MM.1S (cell line): ENCODE data around the gene USP32.

Source experiments
- DNase-seq: peaks from one replicate; pipeline ENCODE4 v3.0.0-alpha.2; 2015
- H2AFZ ChIP-seq: fragments of 300-600 bp; sonication (generic); 2 replicates; pipeline ENCODE4 v1.6.0; 2016; ENCODE audit warnings: antibody characterized with exemption, low read length
- H3F3A ChIP-seq: fragments of 300-600 bp; sonication (generic); 2 replicates; pipeline ENCODE4 v1.6.1; 2016; ENCODE audit warnings: mild to moderate bottlenecking, antibody characterized with exemption, low read length, moderate library complexity, mixed read lengths; ENCODE audit not compliant: insufficient read depth
- H3K27ac ChIP-seq: fragments of 300-600 bp; sonication (generic); 2 replicates; pipeline ENCODE4 v1.5.1; 2016; ENCODE audit warnings: mild to moderate bottlenecking, low read length
- H3K27me3 ChIP-seq: fragments of 300-600 bp; sonication (generic); replicated peaks from 2 replicates; pipeline ENCODE4 v1.6.0; 2016; ENCODE audit warnings: low read length; ENCODE audit not compliant: insufficient read depth
- H3K36me3 ChIP-seq: fragments of 300-600 bp; sonication (generic); replicated peaks from 2 replicates; pipeline ENCODE4 v1.6.1; 2016; ENCODE audit warnings: mild to moderate bottlenecking, low read length, mixed read lengths; ENCODE audit not compliant: insufficient read depth
- H3K4me1 ChIP-seq: fragments of 300-600 bp; sonication (generic); 2 replicates; pipeline ENCODE4 v1.6.1; 2016; ENCODE audit warnings: low read length, mixed read lengths
- H3K4me2 ChIP-seq: fragments of 300-600 bp; sonication (generic); 2 replicates; pipeline ENCODE4 v1.6.0; 2016; ENCODE audit warnings: low read depth, low read length
- H3K4me3 ChIP-seq: fragments of 300-600 bp; sonication (generic); 2 replicates; pipeline ENCODE4 v1.5.1; 2016; ENCODE audit warnings: low read length, mixed read lengths
- H3K79me2 ChIP-seq: fragments of 300-600 bp; sonication (generic); 2 replicates; pipeline ENCODE4 v1.6.1; 2016; ENCODE audit warnings: mixed run types, low read length, mixed read lengths
- H3K9ac ChIP-seq: fragments of 300-600 bp; sonication (generic); 2 replicates; pipeline ENCODE4 v1.6.1; 2016; ENCODE audit warnings: low read length, mixed read lengths
- H3K9me2 ChIP-seq: fragments of 300-600 bp; sonication (generic); replicated peaks from 2 replicates; pipeline ENCODE4 v1.6.1; 2016; ENCODE audit warnings: mild to moderate bottlenecking, low read length, mixed read lengths; ENCODE audit not compliant: insufficient read depth
- H3K9me3 ChIP-seq: fragments of 300-600 bp; sonication (generic); replicated peaks from 2 replicates; pipeline ENCODE4 v1.6.1; 2016; ENCODE audit warnings: mild to moderate bottlenecking, low read length, mixed read lengths; ENCODE audit not compliant: insufficient read depth
- H4K20me1 ChIP-seq: fragments of 300-600 bp; sonication (generic); 2 replicates; pipeline ENCODE4 v1.6.1; 2016; ENCODE audit warnings: mild to moderate bottlenecking, low read length, moderate library complexity, mixed read lengths; ENCODE audit not compliant: insufficient read depth
- EZH2 ChIP-seq: fragments of 300-600 bp; sonication (generic); optimal IDR thresholded peaks from 2 replicates; pipeline ENCODE3; 2017; ENCODE audit warnings: low read depth, mild to moderate bottlenecking, antibody characterized with exemption, low read length, mixed read lengths
- EZH2phosphoT487 ChIP-seq: fragments of 300-600 bp; sonication (generic); IDR thresholded peaks from 2 replicates; pipeline ENCODE4 v1.6.1; 2018; ENCODE audit warnings: antibody characterized with exemption, low read length
- TF ChIP-seq, protein P1 (sequence below): fragments of 300-600 bp; sonication (generic); IDR thresholded peaks from 2 replicates; pipeline ENCODE4 v1.5.1; 2016; ENCODE audit warnings: antibody characterized with exemption, low read length, mixed read lengths

The USP32 gene

DNA sequence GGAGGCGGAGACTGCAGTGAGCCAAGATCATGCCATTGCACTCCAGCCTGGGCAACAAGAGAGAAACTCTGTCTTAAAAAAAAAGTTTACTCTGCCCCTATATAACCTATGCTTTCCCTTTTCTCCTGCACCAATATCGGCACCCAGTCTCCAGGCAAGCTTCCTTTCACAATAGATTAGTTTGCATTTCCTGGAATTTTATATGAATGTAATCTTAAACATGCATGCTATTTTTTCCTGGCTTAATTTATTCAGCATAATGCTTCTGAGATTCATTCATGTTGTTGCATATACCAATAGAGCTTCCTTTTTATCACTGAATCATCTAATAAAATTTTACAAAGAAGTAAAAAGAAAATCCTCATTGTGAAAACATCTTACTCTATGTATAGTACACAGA lies 59.4 kb downstream of the USP32 start:
- no peaks in the 10 kb centered on the region for H3F3A ChIP-seq
- no peaks in the 10 kb centered on the region for H3K9me3 ChIP-seq
- DNase-seq: no peak
- H3K36me3 ChIP-seq: no peaks in the 10 kb centered on the region
- H3K79me2 ChIP-seq: no peaks in the 10 kb centered on the region
- H3K4me1 ChIP-seq: no peaks in the 10 kb centered on the region
- no peak overlapping the region for H3K4me2 ChIP-seq
- H3K27me3 ChIP-seq: no peaks in the 10 kb centered on the region
- TF ChIP-seq EZH2phosphoT487 (no peak), EZH2 (no peak)
- TF ChIP-seq, protein P1, sequence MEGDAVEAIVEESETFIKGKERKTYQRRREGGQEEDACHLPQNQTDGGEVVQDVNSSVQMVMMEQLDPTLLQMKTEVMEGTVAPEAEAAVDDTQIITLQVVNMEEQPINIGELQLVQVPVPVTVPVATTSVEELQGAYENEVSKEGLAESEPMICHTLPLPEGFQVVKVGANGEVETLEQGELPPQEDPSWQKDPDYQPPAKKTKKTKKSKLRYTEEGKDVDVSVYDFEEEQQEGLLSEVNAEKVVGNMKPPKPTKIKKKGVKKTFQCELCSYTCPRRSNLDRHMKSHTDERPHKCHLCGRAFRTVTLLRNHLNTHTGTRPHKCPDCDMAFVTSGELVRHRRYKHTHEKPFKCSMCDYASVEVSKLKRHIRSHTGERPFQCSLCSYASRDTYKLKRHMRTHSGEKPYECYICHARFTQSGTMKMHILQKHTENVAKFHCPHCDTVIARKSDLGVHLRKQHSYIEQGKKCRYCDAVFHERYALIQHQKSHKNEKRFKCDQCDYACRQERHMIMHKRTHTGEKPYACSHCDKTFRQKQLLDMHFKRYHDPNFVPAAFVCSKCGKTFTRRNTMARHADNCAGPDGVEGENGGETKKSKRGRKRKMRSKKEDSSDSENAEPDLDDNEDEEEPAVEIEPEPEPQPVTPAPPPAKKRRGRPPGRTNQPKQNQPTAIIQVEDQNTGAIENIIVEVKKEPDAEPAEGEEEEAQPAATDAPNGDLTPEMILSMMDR: no peak
- H3K9me2 ChIP-seq: no peaks in the 10 kb centered on the region
- H4K20me1 ChIP-seq: no peaks in the 10 kb centered on the region
- no peak overlapping the region for H3K4me3 ChIP-seq
- H3K9ac ChIP-seq: no peak overlapping the region
- H3K27ac ChIP-seq: no peak overlapping the region
- no peak overlapping the region for H2AFZ ChIP-seq

DNA sequence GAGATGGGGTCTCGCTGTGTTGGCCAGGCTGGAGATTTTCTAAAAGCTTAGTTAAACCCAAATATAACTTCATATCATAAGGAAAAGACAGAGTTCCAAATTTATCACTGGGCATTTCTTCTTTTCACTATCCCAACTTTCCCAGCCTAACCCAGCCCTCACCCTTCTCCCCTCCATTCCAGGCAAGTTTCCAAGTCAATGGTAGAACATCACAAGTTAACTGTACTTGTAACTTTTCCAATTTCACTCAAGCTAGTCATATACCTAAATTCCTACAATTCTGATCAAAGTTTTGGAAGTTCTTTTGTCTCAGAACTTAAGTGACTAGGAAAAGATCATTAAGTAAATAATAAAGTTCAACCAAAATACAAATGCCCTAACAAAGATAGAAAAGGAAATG lies 61.2 kb downstream of the USP32 start:
- no peaks in the 10 kb centered on the region for H3K79me2 ChIP-seq
- no peak overlapping the region for H3K4me3 ChIP-seq
- H3K9ac ChIP-seq: no peak overlapping the region
- H3K4me2 ChIP-seq: no peak overlapping the region
- H3K27me3 ChIP-seq: no peaks in the 10 kb centered on the region
- no peaks in the 10 kb centered on the region for H3F3A ChIP-seq
- H3K27ac ChIP-seq: no peak overlapping the region
- TF ChIP-seq, protein P1: no peak
- TF ChIP-seq EZH2phosphoT487 (no peak), EZH2 (no peak)
- no peaks in the 10 kb centered on the region for H3K9me2 ChIP-seq
- DNase-seq: no peak
- H4K20me1 ChIP-seq: no peaks in the 10 kb centered on the region
- H2AFZ ChIP-seq: no peak overlapping the region
- H3K36me3 ChIP-seq: no peaks in the 10 kb centered on the region
- no peaks in the 10 kb centered on the region for H3K4me1 ChIP-seq
- H3K9me3 ChIP-seq: no peaks in the 10 kb centered on the region

DNA sequence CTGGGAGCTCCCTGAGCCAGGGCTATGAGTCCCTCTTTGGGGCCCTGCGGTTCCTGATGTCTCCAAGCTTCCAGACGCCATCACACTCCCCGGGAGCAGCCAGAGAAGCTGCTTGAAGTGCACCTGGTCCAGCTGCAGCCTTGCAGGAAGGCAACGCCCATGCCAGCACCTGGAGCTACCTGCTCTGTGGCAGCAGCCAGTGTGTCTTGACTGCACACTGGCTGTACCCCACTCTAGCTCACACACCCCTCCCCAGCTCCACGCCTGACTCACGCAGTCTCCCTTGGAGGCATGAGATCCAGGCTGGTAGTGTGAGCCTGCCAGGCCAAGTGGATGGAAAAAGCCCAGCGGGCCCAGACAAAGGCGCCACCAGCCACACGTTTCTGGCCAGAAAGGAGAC lies 63.3 kb downstream of the USP32 start:
- DNase-seq: no peak
- no peak overlapping the region for H3K4me3 ChIP-seq
- no peak overlapping the region for H3K9ac ChIP-seq
- TF ChIP-seq, protein P1: no peak
- no peaks in the 10 kb centered on the region for H3K4me1 ChIP-seq
- H3K36me3 ChIP-seq: no peaks in the 10 kb centered on the region
- H3K4me2 ChIP-seq: no peak overlapping the region
- H4K20me1 ChIP-seq: no peaks in the 10 kb centered on the region
- no peaks in the 10 kb centered on the region for H3K27me3 ChIP-seq
- H2AFZ ChIP-seq: no peak overlapping the region
- no peak overlapping the region for H3K27ac ChIP-seq
- no peaks in the 10 kb centered on the region for H3K9me2 ChIP-seq
- H3K79me2 ChIP-seq: no peaks in the 10 kb centered on the region
- H3F3A ChIP-seq: no peaks in the 10 kb centered on the region
- no peaks in the 10 kb centered on the region for H3K9me3 ChIP-seq

DNA sequence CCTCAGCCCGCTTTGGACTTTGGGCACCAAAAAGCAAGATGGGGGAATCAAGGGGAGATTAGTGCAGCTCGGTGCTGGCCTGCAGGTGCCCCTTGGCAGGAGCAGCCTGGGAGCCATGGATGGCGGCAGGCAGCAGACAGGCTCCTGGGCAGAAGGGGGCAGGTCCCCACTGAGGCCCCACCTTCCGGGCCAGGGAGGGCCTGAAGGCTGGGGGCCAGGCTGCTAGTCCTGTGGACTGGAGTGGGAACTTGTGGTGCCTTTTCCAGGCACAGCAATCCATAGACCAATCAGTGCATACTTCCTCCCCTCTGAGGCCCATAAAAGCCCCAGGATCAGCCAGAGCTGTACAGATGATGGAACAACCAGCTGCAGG lies 64.0 kb downstream of the USP32 start:
- no peak overlapping the region for H3K4me3 ChIP-seq
- no peak for DNase-seq
- TF ChIP-seq, protein P1: no peak
- no peak for TF ChIP-seq EZH2
- no peak for TF ChIP-seq EZH2phosphoT487

More for the DNA sequence above, 64.0 kb downstream of the USP32 start:
- no peak overlapping the region for H3K9ac ChIP-seq
- no peaks in the 10 kb centered on the region for H4K20me1 ChIP-seq
- no peak overlapping the region for H2AFZ ChIP-seq
- H3K27me3 ChIP-seq: no peaks in the 10 kb centered on the region
- H3K9me3 ChIP-seq: no peaks in the 10 kb centered on the region
- no peaks in the 10 kb centered on the region for H3K4me1 ChIP-seq
- no peaks in the 10 kb centered on the region for H3K36me3 ChIP-seq
- H3K4me2 ChIP-seq: no peak overlapping the region
- no peaks in the 10 kb centered on the region for H3F3A ChIP-seq
- no peaks in the 10 kb centered on the region for H3K9me2 ChIP-seq
- H3K27ac ChIP-seq: no peak overlapping the region
- no peaks in the 10 kb centered on the region for H3K79me2 ChIP-seq
